Islet of Langerhans (tissue), 1 donor: ENCODE results near the gene AQP2.

Experiments
- FAIRE-seq: peaks from one replicate; lab custom pipeline; 2011; peaks lifted over from hg19 to GRCh38; lab: Jason Lieb, UNC

The AQP2 gene

GRCh38 chr12:49950273-49951251, at the start of gene AQP2:
TSS of gene AQP2 (plus strand) at chr12:49950737. CDS start at chr12:49950831, 94 bp downstream.
- FAIRE-seq, result no peak

- no peak for FAIRE-seq
Observed at GRCh38 chr12:49901026-49901425, 49.5 kb upstream of the AQP2 start.

GRCh38 chr12:49901986-49902385, 48.6 kb upstream of the AQP2 start:
- no peak for FAIRE-seq

GRCh38 chr12:49902399-49903350, 47.9 kb upstream of the AQP2 start:
- FAIRE-seq, result no peak

- FAIRE-seq, result no peak
Observed at GRCh38 chr12:49903351-49903699, 47.2 kb upstream of the AQP2 start.

- FAIRE-seq, result no peak
Observed at GRCh38 chr12:49903700-49904423, 46.7 kb upstream of the AQP2 start, which contains the start of gene FAIM2. TSS of gene FAIM2 (minus strand) at chr12:49903900. CDS start at chr12:49903792, 108 bp downstream.

- no peak for FAIRE-seq
Observed at GRCh38 chr12:49904601-49905000, 45.9 kb upstream of the AQP2 start.

- no peak for FAIRE-seq
Observed at GRCh38 chr12:49905718-49906314, 44.7 kb upstream of the AQP2 start.

- peak; percentile 75 for FAIRE-seq
Observed at GRCh38 chr12:49907352-49907751, 43.2 kb upstream of the AQP2 start.

- FAIRE-seq, result no peak
Observed at GRCh38 chr12:49909356-49909755, 41.2 kb upstream of the AQP2 start.

GRCh38 chr12:49909826-49910225, 40.7 kb upstream of the AQP2 start:
- FAIRE-seq, result no peak

GRCh38 chr12:49910331-49911212, 40.0 kb upstream of the AQP2 start:
- no peak for FAIRE-seq

GRCh38 chr12:49911213-49911605, 39.3 kb upstream of the AQP2 start:
- no peak for FAIRE-seq

GRCh38 chr12:49912345-49913255, 37.9 kb upstream of the AQP2 start:
- no peak for FAIRE-seq

GRCh38 chr12:49916129-49916919, 34.2 kb upstream of the AQP2 start:
- no peak for FAIRE-seq

GRCh38 chr12:49917166-49917787, 33.3 kb upstream of the AQP2 start:
- FAIRE-seq, result no peak

- FAIRE-seq, result no peak
Observed at GRCh38 chr12:49917788-49918173, 32.8 kb upstream of the AQP2 start.

GRCh38 chr12:49920241-49920914, 30.2 kb upstream of the AQP2 start:
- no peak for FAIRE-seq
